Muscle of leg (tissue), 11 donors: ENCODE results near the gene OR2T3. TPM values are rescaled to one million over a fixed set of nuclear protein-coding genes. Genes with fewer than 3 reads are reported as not detected.
"Not testable (repeated sequence)": the region's sequence is repeated elsewhere in the genome, so short reads cannot be mapped to it uniquely, and the experiment has no call there.

Experiments used
- DNase-seq: peaks from one replicate; pipeline ENCODE4 v3.0.0; 2013
- H3K27ac ChIP-seq: one replicate; pipeline ENCODE4 v1.5.1; 2013; ENCODE audit warnings: mild to moderate bottlenecking, low read length, control low read depth
- H3K27me3 ChIP-seq: one replicate; pipeline ENCODE4 v1.6.1; 2013; ENCODE audit warnings: low read length; ENCODE audit not compliant: control insufficient read depth, insufficient read depth
- H3K36me3 ChIP-seq: one replicate; pipeline ENCODE4 v1.6.1; 2013; ENCODE audit warnings: low read length; ENCODE audit not compliant: control insufficient read depth, insufficient read depth
- H3K4me1 ChIP-seq: one replicate; pipeline ENCODE4 v1.6.1; 2013; ENCODE audit warnings: low read length; ENCODE audit not compliant: control insufficient read depth, insufficient read depth
- H3K4me3 ChIP-seq: one replicate; pipeline ENCODE4 v1.5.1; 2013; ENCODE audit warnings: low read length, control low read depth
- H3K9me3 ChIP-seq: replicated peaks from 2 replicates; pipeline ENCODE4 v1.6.1; 2013; ENCODE audit warnings: low read depth, low read length; ENCODE audit not compliant: control insufficient read depth
- WGBS: methylation state at CpG from one replicate; pipeline ENCODE4 v1.1.5; 2013; ENCODE audit warnings: missing lambda C conversion rate; ENCODE audit not compliant: insufficient coverage; 5-methylcytosine and 5-hydroxymethylcytosine counted together
- polyA plus RNA-seq, 8 donors: library from polyadenylated mRNA; unstranded; fragments of 120-200 nt; gene quantifications; one replicate each; pipeline versions ENCODE4 v1.2.1 to v1.2.3, GENCODE V29; 2013; ENCODE audit warnings: inconsistent platforms in 1 of 8, low replicate concordance in 1 of 8; ENCODE audit not compliant: insufficient read length in 8 of 8, insufficient read depth in 1 of 8
- total RNA-seq: library from RNA; stranded (reverse); fragments of 120-200 nt; gene quantifications from one replicate; pipeline ENCODE4 v1.2.4, GENCODE V29; 2013

Gene OR2T3
- total and polyA plus RNA-seq, 9 donors: not detected

GRCh38 chr1:248442500-248443277, 30.5 kb upstream of the OR2T3 start:
- not testable (repeated sequence) for DNase-seq, H3K27ac ChIP-seq, H3K4me1 ChIP-seq, H3K27me3 ChIP-seq, H3K36me3 ChIP-seq, H3K4me3 ChIP-seq
- peaks cover 12% of the 10 kb centered on the region for H3K9me3 ChIP-seq
- no CpG with 5 or more reads among the region's 2 CpGs for WGBS

- H3K36me3 ChIP-seq, H3K27me3 ChIP-seq, DNase-seq, H3K4me1 ChIP-seq, H3K4me3 ChIP-seq, H3K27ac ChIP-seq, H3K9me3 ChIP-seq: not testable (repeated sequence)
- 75% methylated on average over 3 of the region's 4 CpGs for WGBS
Observed at GRCh38 chr1:248444603-248445002, 28.5 kb upstream of the OR2T3 start.

GRCh38 chr1:248445399-248445798, 27.8 kb upstream of the OR2T3 start, which contains the start of gene OR2T2:
Gene OR2T2 (plus strand): TSS chr1:248445637. CDS start chr1:248452798, 7,161 bp downstream.
- not testable (repeated sequence) for H3K4me3 ChIP-seq, DNase-seq, H3K9me3 ChIP-seq, H3K4me1 ChIP-seq, H3K27ac ChIP-seq, H3K36me3 ChIP-seq, H3K27me3 ChIP-seq
- no CpG with 5 or more reads among the region's 2 CpGs for WGBS

- H3K36me3 ChIP-seq, DNase-seq, H3K9me3 ChIP-seq, H3K27ac ChIP-seq, H3K4me3 ChIP-seq, H3K27me3 ChIP-seq, H3K4me1 ChIP-seq: not testable (repeated sequence)
- no CpG with 5 or more reads among the region's 4 CpGs for WGBS
Observed at GRCh38 chr1:248448409-248449074, 24.6 kb upstream of the OR2T3 start.

GRCh38 chr1:248449821-248450465, 23.2 kb upstream of the OR2T3 start:
- no CpG with 5 or more reads among the region's 6 CpGs for WGBS
- not testable (repeated sequence) for H3K4me1 ChIP-seq, H3K27ac ChIP-seq, H3K36me3 ChIP-seq, H3K9me3 ChIP-seq, H3K4me3 ChIP-seq, DNase-seq, H3K27me3 ChIP-seq

GRCh38 chr1:248450466-248451145, 22.5 kb upstream of the OR2T3 start:
- WGBS: no CpG with 5 or more reads among the region's 5 CpGs
- not testable (repeated sequence) for H3K27me3 ChIP-seq, H3K27ac ChIP-seq, DNase-seq, H3K9me3 ChIP-seq, H3K4me1 ChIP-seq, H3K4me3 ChIP-seq, H3K36me3 ChIP-seq

GRCh38 chr1:248453619-248454018, 19.5 kb upstream of the OR2T3 start:
- not testable (repeated sequence) for H3K27me3 ChIP-seq, H3K9me3 ChIP-seq, H3K36me3 ChIP-seq, DNase-seq, H3K4me1 ChIP-seq, H3K27ac ChIP-seq, H3K4me3 ChIP-seq
- 75% methylated on average over 3 of the region's 7 CpGs for WGBS

- not testable (repeated sequence) for H3K4me3 ChIP-seq, H3K27ac ChIP-seq, H3K27me3 ChIP-seq, H3K4me1 ChIP-seq, DNase-seq, H3K9me3 ChIP-seq, H3K36me3 ChIP-seq
- WGBS: no CpG with 5 or more reads among the region's 4 CpGs
Observed at GRCh38 chr1:248455045-248455444, 18.1 kb upstream of the OR2T3 start.

- H3K4me1 ChIP-seq, H3K9me3 ChIP-seq, H3K4me3 ChIP-seq, H3K36me3 ChIP-seq, H3K27ac ChIP-seq, DNase-seq, H3K27me3 ChIP-seq: not testable (repeated sequence)
- WGBS: no CpG with 5 or more reads among the region's 2 CpGs
Observed at GRCh38 chr1:248456635-248457034, 16.5 kb upstream of the OR2T3 start.

- WGBS: 20% methylated on average over 1 of the region's 7 CpGs
- H3K4me1 ChIP-seq: not testable (repeated sequence)
Observed at GRCh38 chr1:248459117-248459516, 14.0 kb upstream of the OR2T3 start.

More at GRCh38 chr1:248459117-248459516, 14.0 kb upstream of the OR2T3 start:
- H3K36me3 ChIP-seq, H3K27ac ChIP-seq, H3K9me3 ChIP-seq, H3K27me3 ChIP-seq, DNase-seq, H3K4me3 ChIP-seq: not testable (repeated sequence)
